Measurements from ENCODE around the gene SCAF1. TPM values are rescaled to one million over a fixed set of nuclear protein-coding genes. Genes with fewer than 3 reads are reported as not detected.

Gene SCAF1
- total RNA-seq, 4 donors from 2014 or later: 17.5 to 38.4 (median 25.8) TPM

DNA sequence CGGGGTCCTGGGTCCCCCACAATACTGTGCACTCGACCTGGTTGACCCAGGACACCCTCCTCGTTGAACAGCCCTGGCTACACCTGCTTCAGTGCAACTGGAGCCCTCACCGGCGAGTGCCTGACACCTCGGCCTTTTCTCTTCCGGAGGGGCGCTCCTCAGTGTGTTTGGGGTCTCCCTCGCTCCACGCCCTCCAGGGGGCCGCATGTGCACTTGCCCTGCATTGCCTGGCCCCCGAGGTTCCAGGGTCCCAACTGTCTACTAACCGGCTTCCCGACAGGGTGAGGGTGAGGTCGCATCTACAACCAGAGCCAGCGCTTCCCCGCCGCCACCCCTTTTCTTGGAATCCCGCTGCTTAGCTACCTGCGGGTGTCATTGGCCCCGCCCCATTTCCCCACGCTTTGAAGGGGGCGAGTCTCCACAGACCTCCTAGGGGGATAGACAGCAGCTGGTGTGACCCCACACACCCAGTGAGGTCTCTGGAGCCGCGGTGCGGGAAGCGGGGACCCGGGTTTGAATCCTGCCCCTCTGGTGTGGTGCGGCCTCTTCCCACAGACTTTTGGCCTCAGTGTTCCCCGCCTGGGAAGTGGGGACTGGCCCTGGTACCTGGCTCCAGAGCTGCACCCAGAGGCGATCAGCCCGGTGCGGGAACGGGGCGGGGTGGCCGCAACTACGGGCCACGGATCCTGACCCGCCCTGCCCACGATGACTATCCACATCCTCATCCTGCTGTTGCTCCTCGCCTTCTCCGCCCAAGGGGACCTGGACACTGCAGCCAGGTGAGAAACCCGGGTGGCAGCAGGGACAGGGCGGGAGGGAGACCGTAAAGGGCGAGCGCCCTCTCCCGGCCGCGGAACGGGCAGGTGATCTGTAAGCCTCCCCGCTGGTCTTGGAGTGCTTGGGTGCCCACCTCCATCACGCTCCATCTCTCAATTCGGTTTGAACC, 47.4 kb downstream of the SCAF1 start, which contains the start of gene ADM5:
Gene ADM5 (plus strand): TSS at position 462 of the 946 bp plus-strand sequence. CDS start 244 bp downstream, at position 706.
- H3K9me3 ChIP-seq: no peaks in the 10 kb centered on the region
- H3K27ac ChIP-seq: peak within 1 kb of the TSS in 2 of 3 donors; percentile 16 to 17
- TF ChIP-seq POLR2A (IDR thresholded peaks at IDR 0.05): no peak
- TF ChIP-seq, protein P1, sequence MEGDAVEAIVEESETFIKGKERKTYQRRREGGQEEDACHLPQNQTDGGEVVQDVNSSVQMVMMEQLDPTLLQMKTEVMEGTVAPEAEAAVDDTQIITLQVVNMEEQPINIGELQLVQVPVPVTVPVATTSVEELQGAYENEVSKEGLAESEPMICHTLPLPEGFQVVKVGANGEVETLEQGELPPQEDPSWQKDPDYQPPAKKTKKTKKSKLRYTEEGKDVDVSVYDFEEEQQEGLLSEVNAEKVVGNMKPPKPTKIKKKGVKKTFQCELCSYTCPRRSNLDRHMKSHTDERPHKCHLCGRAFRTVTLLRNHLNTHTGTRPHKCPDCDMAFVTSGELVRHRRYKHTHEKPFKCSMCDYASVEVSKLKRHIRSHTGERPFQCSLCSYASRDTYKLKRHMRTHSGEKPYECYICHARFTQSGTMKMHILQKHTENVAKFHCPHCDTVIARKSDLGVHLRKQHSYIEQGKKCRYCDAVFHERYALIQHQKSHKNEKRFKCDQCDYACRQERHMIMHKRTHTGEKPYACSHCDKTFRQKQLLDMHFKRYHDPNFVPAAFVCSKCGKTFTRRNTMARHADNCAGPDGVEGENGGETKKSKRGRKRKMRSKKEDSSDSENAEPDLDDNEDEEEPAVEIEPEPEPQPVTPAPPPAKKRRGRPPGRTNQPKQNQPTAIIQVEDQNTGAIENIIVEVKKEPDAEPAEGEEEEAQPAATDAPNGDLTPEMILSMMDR (IDR thresholded peaks at IDR 0.05): peak in 5 of 6 experiments; percentile 21 to 54 (median 29)
- peak; percentile 56 to 57 for DNase-seq
- H3K4me1 ChIP-seq: peaks cover 4 to 17% of the 10 kb centered on the region in 2 donors
- WGBS, 2 donors: 44 to 76% methylated on average over 8 to 38 of the region's 54 CpGs
- H3K4me3 ChIP-seq (replicated peaks in 1 of 3): peak within 1 kb of the TSS in 1 of 3 donors; percentile 23
- peaks cover 18 to 33% of the 10 kb centered on the region in 2 donors for H3K36me3 ChIP-seq
- intact Hi-C loops (cut with DNase I): no loop called here
- H3K27me3 ChIP-seq: no peaks in the 10 kb centered on the region

DNA sequence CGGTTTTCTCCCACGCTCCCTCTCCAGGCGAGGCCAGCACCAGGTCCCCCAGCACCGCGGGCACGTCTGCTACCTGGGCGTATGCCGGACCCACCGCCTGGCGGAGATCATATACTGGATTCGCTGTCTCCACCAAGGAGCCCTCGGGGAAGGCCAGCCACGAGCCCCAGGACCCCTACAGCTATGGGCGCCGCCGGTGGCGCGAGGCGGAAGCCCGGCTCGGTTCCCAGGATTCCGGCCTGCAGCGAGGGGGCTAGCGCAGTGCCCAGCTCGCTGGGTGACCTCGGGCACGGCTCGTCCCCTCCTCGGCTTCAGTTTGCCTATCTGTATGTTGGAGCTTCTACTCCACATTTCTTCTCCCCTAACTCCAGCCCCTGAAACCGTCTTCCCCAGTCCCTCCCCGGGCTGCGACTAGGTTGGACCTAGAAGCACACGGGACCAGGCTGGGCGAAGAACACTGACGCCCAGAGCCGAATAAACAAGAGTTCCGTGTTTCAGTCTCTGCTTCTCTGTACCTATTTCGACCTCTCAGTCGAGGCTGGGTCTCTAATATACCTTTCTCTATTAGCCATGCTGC, 48.2 kb downstream of the SCAF1 start:
- no peak for DNase-seq
- H3K4me1 ChIP-seq: peaks cover 4 to 17% of the 10 kb centered on the region in 2 donors
- intact Hi-C loops (cut with DNase I): no loop called here
- peak overlapping the region in 1 of 3 donors; percentile 23 for H3K4me3 ChIP-seq (replicated peaks in 1 of 3)
- peak overlapping the region in 2 of 3 donors; percentile 16 to 17 for H3K27ac ChIP-seq
- TF ChIP-seq POLR2A (IDR thresholded peaks at IDR 0.05): no peak
- TF ChIP-seq, protein P1 (IDR thresholded peaks at IDR 0.05): no peak
- 10 to 13% methylated on average over 16 to 27 of the region's 39 CpGs for WGBS, 2 donors
- H3K36me3 ChIP-seq: peaks cover 11 to 25% of the 10 kb centered on the region in 2 donors
- no peaks in the 10 kb centered on the region for H3K9me3 ChIP-seq
- no peaks in the 10 kb centered on the region for H3K27me3 ChIP-seq

DNA sequence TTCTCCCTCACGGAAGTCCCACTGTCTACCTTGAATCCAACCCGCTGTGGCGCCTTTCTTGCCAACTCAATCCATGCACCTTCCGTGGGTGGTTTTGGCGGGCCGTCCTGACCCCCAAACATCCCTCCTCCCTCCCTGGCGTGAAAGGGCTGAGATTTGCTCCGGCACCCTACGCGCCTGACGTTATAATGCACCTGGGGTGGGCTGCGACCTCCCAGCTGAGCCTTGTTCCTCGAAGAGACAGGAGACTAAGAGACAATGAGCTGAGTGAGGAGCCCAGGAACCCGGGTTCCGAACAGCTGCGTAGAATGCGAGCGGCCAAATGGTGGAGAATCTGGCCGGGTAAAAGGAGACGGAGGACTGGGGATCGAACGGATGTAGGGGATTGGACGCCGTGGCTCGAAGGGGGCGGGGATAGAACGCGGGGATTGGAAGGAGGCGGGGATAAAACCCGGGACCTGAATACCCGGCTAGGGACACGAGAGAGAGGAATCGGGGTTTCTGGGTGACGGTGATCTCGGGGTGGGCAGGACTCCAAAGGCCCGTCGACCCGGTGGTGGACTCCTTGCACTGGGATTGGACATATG, 48.7 kb downstream of the SCAF1 start, which contains the start of gene CPT1C:
Gene CPT1C (plus strand): TSS at position 461 of the 587 bp plus-strand sequence. CDS start 1,137 bp downstream, outside the sequence.
- TF ChIP-seq, protein P1 (IDR thresholded peaks at IDR 0.05): no peak
- TF ChIP-seq POLR2A (IDR thresholded peaks at IDR 0.05): peak in 1 of 2 donors; percentile 40
- Histone ChIP-seq H3K4me1 (peaks cover 4 to 17% of the 10 kb centered on the region in 2 donors), H3K9me3 (no peaks in the 10 kb centered on the region), H3K27ac (peak within 1 kb of the TSS in 2 of 3 donors; percentile 16 to 17), H3K4me3 (replicated peaks in 1 of 3) (peak within 1 kb of the TSS in 1 of 3 donors; percentile 23), H3K27me3 (no peaks in the 10 kb centered on the region), H3K36me3 (peaks cover 7 to 19% of the 10 kb centered on the region in 2 donors)
- 4% methylated on average over 37 to 38 of the region's 38 CpGs for WGBS, 2 donors
- DNase-seq: peak; percentile 50 to 56
- intact Hi-C loops (cut with DNase I): no loop called here

DNA sequence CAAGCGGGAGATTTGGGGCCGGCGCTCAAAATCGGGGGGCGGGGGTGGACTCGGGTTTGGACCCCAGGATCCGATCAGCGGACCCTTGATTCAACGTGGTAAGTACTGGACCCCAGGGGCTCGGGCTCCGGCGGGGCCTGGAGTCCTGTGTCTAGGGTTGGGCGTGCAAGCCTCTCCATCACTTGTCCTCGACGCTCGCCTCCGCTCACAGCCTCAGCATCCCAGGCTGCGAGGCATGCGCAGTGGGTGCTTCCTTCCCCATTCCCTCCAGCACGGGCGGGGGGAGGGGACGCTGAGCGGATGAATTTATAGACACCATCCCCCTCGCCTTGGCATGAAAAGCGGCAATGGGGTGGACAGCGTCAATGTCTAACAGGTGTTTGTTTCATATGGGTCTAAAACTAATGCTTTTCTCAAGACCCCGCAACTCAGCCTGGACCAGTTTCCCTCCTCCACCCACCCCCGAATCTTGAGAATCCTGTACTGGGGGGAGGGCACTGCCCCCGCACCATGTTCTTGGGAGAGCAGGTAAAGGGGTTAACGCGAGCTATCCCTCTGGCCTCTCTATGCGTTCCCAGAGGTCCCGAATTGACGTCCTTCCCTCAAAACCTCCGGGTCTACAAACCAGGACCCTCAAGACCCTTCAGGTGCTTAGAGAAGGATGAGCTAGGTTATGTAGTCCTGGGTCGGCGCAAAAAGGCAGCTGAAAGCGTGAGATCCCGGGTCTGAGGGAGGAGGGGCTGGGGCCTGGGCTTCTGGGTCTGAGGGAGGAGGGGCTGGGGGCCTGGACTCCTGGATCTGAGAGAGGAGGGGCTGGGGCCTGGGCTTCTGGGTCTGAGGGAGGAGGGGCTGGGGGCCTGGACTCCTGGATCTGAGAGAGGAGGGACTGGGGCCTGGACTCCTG, 49.5 kb downstream of the SCAF1 start:
- intact Hi-C loops (cut with DNase I): no loop called here
- Histone ChIP-seq H3K36me3 (peaks cover 0 to 12% of the 10 kb centered on the region in 2 donors), H3K27ac (no peak overlapping the region), H3K9me3 (no peaks in the 10 kb centered on the region), H3K4me3 (replicated peaks in 1 of 3) (peak overlapping the region in 1 of 3 donors; percentile 23), H3K27me3 (no peaks in the 10 kb centered on the region), H3K4me1 (peaks cover 4 to 17% of the 10 kb centered on the region in 2 donors)
- DNase-seq: peak; percentile 26 to 35
- TF ChIP-seq, protein P1 (IDR thresholded peaks at IDR 0.05): no peak
- no peak for TF ChIP-seq POLR2A (IDR thresholded peaks at IDR 0.05)
- 15 to 17% methylated on average over 19 to 29 of the region's 39 CpGs for WGBS, 2 donors
